T-helper 1 cell treated with Interleukin-12 subunit alpha and Interleukin-12 subunit beta and Interleukin-4 antibody, amounts not matched to agents 30 ng/mL and 1 ng/mL, for 36 hours (primary cell): ENCODE measurements around the gene PDXP. TPM values are rescaled to one million over a fixed set of nuclear protein-coding genes. Genes with fewer than 3 reads are reported as not detected.

Source experiments
- intact Hi-C: fragments of 100-400 bp; cut with micrococcal nuclease; formaldehyde crosslinking; loops from one replicate; pipeline ENCODE4 v1.15.1; 2024
- total RNA-seq: library from RNA; stranded (reverse); gene quantifications from 2 replicates; pipeline ENCODE4 v1.2.3, GENCODE V29; 2022

The PDXP gene
- total RNA-seq, 1 donor from 2014 or later: 20.6 TPM

DNA sequence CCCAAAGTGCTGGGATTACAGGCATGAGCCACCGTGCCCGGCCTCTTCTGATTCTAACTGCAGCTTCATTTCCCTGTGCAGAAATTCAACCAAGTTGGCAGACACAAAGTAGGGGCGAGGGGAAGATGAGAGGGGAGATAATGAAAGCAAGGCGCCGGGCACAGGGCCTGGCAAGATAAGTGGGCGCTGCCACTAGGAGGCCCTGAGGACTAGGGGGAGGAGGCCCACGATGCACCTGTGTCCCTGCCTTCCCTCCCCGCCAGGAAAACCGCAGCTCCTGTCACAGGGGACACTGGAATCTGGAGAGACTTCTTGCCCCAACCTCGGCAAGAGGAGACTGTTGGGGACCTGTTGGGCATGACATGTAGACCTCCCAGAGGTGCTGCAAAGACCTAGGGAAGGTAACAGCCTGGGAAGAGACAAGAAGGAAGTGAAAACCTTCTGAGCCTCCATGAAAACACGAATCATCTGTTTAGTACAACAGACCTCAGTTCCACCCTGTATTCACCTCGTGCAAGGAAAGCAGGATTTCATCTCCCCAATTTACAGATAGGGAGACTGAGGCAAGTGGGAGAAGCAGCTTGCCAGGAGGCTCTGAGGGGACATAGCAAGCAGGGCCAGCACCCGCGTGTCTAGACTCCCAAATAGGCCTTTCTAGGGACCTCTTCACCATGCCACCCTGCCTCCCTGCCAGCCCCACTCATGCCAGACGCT, 13.8 kb downstream of the PDXP start:
- intact Hi-C loops: no loop called here

DNA sequence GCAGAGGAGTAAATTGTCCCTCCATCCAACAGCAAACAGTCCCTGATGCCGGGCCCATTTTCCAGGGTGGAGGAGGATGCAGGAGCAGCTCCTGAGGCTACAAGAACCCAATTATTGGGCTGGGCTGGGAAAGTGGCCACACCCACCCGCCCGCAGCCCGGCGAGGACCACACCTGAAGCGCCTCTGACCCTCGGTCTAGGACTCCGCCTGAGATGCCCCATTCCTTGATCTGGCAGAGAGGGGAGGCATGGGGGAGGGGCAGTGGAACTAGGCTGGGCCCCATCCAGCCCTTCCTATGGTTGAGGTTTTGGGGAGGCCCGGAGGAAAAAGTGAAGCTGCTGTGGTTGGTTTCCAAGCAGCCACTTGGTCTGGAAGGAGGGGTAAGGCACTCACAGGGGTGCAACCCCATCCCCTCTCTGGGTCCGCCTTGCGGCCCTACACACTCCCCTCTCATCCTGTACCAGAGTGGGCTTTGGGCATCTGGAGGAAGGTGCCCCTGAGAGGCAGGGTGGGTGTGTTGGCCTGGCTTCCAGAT, 14.5 kb downstream of the PDXP start:
- intact Hi-C loops: no loop called here

DNA sequence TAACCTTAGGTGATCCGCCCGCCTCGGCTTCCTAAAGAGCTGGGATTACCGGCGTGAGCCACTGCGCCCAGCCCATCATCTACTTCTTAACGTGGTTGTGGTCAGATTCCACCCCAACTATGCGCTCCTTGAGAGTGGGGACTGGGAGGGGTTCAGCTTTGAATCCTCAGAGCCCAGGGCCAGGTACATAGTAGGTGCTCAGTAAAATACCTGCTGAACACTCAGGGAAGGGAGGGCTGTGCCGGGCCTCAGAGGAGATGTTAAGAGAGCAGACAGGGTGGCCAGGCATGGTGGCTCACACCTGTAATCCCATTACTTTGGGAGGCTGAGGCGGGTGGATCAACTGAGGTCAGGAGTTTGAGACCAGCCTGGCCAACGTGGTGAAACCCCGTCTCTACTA, 15.7 kb downstream of the PDXP start:
- intact Hi-C loops: no loop called here

DNA sequence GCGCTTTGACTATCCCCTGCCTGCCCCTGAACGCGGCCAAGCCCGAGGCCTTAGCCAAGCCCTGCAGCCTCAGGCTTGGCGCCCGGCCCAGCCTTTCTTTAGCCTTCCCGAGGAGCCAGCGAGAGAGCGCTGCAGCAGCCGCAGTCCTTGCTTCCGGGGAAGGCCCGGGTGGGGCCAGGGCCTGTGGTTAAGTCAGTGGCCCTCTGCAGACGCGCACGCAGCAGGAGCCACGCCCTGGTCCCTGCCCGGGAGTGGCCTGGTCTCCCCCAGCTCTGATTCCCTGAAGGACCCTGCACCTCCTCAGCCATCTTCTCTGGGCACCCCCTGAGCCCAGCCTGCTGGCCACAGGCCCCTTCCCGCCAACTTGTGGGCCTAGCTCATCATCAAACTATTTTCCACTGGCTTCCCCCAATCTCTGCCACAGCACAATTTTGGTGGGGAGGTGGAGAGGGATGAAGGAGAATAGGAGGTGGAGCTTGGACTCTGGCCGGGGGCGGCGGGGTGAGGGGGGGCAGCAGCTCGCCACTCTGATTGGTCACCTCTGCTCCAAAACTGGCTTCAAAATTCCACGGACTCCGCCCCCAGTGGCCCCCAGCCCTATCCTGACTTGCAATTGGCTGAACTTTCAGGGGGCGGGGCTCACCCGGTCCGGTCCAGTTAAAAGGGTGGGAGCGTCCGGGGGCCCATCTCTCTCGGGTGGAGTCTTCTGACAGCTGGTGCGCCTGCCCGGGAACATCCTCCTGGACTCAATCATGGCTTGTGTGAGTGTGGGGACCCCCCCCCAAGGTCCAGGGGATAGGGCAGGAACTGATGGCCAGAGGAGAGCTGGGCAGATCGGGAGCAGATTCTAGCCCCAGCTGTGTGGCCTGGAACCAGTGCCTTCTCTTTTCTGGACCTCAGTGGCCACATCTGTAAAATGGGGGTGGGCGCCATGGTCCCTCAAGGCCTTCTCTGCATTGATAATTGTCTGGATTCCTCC, 16.7 kb downstream of the PDXP start, which contains the start of gene LGALS1:
Gene LGALS1, plus strand, starts transcription at position 686 of the 979 bp plus-strand sequence. Its CDS starts 67 bp downstream, at position 753.
- intact Hi-C loops: loop anchor here (5.0 kb wide), 1 partner anchor 277 kb away; the partner anchor contains the start of genes C22orf23 and POLR2F

DNA sequence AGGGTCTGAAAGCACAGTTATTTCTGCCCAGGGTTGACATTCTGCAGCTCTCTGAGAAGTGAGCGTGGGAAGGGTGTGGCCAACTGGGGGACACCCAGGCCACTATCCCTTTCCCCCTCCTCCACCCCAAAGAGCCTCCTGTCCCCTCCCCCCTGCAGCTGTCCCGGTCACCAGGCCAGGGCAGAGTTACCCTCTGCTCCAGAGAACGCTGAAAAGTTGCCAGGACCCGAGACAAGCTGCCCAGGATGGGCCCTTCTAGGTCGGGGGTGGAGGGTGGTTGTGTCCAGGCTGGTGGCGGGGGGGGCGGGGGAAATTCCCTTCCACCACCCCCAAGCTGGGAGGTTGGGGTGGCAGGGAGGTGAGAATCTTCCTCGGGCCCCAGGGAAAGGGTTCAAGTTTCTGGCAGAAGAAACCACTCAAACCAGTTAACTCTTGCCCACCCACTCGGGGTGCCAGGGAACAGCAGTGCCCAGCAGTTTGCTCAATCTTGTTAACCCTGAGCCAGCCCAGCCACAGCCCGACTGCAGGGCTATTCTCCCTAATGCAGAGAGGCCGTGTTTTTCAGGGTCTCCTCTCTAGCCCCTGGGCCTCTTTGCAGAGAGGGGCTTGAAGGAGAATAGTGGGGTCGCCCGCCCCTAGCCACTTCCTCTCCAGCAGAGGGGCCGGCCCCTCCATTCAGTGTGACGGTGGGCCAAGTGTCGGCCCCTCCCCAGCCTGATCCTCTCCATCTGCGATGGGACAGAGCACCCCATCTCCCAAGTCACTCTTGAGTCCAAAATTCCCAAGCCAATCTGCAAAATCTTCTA, 17.6 kb downstream of the PDXP start:
- intact Hi-C loops: loop anchor here (2.0 to 5.0 kb wide), 2 partner anchors 21 to 276 kb away; partner anchors contain the start of genes C22orf23, POLR2F and TRIOBP

DNA sequence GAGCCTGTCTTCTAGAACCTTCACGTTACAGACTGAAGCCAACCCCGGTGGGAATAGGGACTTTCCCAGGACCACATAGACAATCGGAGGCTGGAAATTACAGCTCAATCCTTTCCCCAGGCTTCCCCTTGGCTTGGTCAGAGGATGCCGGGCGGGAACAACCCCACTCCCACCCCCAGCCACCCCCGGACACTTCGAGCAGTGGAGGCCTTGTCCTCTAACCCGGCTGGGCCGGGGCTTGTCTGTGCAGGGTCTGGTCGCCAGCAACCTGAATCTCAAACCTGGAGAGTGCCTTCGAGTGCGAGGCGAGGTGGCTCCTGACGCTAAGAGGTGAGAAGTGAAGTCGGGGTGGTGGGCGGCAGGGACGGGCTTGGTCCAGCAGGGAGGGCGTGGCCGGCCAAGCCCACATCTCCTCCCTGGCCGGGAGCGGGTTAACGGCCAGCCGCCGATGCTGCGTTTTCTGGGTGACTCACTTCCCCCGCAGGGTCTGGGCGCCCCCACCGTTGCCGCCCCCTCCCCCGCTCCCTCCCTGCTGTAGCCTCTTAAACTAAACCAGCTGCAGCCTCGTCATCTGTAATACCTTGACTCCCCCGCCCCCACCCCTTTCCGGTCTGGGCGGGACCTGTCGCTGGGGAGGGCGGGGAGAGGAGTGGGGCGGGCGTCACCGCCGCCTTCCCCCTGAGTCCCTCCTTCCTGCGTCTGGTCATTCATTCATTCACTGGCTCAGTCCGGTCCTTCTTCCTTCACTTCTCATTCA, 18.4 kb downstream of the PDXP start:
- intact Hi-C loops: loop anchor here (1.0 to 5.0 kb wide), 7 partner anchors 9 to 275 kb away; partner anchors contain the start of genes C22orf23, GGA1, NOL12 and PDXP

DNA sequence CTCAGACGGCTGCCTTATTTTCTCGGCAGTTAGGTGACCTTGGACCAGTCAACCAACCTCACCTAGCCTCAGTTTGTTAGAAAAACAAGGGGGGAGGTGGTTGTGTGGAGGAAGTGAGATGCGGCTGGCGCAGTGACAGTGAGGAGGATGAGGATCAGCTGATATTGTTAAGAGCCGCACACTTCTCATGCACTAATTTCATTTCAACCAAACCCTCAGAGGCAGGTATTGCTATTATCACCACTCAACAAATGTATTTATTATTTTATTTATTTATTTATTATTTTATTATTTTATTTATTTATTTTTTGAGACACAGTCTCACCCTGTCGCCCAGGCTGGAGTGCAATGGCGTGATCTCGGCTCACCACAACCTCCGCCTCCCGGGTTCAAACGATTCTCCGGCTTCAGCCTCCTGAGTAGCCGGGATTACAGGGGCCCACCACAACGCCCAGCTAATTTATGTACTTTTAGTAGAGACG, 19.0 kb downstream of the PDXP start:
- intact Hi-C loops: loop anchor here (1.0 to 5.0 kb wide), 7 partner anchors 9 to 275 kb away; partner anchors contain the start of genes C22orf23, GGA1, NOL12 and PDXP

DNA sequence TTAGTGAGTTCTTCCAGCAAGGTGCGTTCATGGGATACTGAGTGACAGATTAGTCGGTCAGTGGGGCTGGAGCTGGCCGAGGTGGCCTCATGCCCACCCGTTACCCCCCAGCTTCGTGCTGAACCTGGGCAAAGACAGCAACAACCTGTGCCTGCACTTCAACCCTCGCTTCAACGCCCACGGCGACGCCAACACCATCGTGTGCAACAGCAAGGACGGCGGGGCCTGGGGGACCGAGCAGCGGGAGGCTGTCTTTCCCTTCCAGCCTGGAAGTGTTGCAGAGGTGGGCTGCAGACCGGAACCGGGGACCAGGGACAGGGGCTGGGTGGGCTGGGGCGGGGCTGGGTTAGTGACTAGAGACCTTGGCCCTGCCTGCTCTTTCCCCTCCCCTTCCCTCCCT, 19.8 kb downstream of the PDXP start:
- intact Hi-C loops: loop anchor here (5.0 kb wide), 1 partner anchor 274 kb away; the partner anchor contains the start of genes C22orf23 and POLR2F

DNA sequence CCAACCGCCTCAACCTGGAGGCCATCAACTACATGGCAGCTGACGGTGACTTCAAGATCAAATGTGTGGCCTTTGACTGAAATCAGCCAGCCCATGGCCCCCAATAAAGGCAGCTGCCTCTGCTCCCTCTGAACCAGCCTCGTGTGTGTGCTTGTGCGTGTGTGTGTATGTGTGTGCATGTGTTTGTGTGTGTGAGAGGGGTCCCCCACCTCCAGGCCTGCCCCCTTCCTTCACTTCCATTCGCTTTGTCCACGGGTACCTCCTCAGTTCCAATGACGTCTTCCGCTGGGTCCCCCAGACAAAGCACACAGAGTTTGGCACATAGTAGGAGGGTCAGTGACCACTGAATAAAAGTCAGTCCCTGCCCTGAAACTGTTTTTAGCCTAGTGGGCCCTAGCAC, 21.1 kb downstream of the PDXP start:
- intact Hi-C loops: loop anchor here (5.0 to 10.0 kb wide), 2 partner anchors 195 to 273 kb away; partner anchors contain the start of genes C22orf23, MFNG and POLR2F

DNA sequence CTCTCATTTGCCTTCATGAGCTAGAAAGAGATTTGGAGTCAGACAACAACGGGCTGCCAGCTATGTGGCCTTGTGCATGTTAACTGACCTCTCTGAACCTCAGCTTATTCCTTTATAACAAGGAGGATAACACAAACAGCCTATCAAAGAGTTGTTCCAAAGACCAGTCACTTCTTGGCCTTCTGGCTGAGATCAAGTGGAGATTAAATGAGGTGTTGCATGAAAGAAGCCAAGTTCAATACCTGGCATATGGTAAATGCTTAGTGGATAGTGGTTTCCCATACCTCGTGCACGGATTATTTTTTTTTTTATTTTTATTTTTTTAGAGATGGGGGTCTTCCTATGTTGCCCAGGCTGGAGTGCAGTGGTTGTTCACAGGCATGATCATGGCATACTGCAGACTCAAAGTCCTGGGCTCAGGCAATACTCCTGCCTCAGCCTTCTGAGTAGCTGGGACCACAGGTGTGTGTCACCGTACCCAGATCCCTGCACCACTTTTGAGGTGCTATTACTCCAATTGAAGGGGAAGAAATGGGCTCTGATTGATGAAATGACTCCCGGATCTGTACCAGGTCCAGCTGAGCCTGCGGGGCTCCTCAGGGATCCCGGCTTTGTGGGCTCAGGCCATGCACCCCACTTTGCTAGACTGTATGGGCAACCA, 21.8 kb downstream of the PDXP start:
- intact Hi-C loops: loop anchor here (10.0 kb wide), 1 partner anchor 196 kb away; the partner anchor contains the start of gene MFNG

DNA sequence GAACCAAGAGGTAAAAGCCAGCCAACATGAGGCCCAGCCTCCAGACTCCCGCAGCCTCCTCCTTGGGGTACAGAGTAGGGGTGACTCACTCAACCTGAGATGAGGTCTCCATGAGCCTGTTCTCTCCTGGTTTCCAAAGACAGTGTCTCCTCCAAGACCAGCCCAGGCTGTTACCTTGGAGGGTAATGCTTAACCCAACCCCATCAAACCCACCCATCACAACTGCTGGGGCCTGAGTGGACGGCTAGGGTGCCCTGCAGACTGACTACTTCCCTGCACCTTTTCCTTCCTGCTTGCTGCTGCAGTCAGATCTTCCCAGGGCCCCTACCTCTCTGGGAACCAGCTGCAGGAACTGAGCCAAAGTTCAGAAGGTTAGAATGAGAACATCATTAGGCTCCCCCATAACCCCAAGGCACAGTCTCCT, 22.5 kb downstream of the PDXP start:
- intact Hi-C loops: loop anchor here (1.0 to 10.0 kb wide), 6 partner anchors 20 to 196 kb away; partner anchors contain the start of genes GGA1 and MFNG

DNA sequence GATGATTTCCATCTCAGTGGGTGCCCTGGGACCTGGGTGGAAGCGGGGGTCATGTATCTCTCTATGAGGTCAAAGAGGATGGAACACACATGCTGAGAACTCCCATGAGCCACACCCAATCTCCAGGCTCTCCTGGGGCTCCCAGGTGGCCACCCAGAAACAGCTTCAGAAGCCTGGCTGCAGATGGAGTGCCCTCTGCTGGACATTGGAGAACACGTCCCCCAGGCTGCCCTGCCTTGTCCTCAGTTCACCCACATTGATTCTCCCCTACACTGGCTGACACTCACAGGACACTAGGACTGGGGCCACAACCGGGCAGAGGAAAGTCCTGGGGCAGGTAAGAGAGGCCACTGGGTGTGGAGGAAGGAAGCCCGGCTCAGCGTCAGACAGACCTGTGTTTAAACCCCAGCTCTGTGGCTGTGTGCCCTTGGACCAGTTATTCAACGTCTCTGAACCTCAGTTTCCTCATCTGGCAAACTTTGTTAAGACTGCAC, 23.1 kb downstream of the PDXP start:
- intact Hi-C loops: loop anchor here (1.0 to 10.0 kb wide), 6 partner anchors 20 to 197 kb away; partner anchors contain the start of genes GGA1 and MFNG

DNA sequence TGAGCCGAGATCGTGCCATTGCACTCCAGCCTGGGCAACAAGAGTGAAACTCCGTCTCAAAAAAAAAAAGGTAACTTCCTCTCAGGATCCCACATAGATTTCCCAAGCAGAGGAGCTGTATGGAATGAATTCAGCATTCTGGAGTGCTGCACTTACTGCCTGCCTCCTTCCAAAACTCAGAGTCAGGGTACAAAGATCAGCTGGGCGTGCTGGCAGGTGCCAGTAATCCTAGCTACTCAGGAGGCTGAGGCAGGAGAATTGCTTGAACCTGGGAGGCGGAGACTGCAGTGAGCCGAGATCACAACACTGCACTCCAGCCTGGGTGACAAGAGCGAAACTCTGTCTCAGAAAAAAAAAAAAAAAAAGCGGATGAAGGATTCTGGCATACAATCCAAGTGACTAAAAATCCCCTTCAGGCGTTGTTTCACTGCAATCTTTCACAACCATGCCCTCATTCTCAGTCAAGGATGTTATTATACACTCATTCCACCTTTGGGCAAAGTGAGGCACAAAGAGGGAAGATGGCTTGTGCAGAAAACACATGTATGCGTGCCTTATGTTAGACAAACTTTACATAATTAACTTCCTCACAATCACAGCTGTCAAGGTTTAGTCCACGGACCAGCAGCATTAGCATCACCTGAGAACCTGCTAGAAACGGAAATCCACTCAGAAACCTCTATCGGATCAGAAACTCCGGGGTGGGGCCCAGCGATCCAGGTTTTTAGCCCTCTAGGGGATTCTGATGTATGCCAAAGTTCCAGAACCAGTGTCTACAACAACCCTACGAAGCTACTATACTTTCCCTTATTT, 26.5 kb downstream of the PDXP start:
- intact Hi-C loops: loop anchor here (5.0 to 10.0 kb wide), 4 partner anchors 62 to 587 kb away; partner anchors contain the start of genes GCAT, MFNG and TMEM184B

DNA sequence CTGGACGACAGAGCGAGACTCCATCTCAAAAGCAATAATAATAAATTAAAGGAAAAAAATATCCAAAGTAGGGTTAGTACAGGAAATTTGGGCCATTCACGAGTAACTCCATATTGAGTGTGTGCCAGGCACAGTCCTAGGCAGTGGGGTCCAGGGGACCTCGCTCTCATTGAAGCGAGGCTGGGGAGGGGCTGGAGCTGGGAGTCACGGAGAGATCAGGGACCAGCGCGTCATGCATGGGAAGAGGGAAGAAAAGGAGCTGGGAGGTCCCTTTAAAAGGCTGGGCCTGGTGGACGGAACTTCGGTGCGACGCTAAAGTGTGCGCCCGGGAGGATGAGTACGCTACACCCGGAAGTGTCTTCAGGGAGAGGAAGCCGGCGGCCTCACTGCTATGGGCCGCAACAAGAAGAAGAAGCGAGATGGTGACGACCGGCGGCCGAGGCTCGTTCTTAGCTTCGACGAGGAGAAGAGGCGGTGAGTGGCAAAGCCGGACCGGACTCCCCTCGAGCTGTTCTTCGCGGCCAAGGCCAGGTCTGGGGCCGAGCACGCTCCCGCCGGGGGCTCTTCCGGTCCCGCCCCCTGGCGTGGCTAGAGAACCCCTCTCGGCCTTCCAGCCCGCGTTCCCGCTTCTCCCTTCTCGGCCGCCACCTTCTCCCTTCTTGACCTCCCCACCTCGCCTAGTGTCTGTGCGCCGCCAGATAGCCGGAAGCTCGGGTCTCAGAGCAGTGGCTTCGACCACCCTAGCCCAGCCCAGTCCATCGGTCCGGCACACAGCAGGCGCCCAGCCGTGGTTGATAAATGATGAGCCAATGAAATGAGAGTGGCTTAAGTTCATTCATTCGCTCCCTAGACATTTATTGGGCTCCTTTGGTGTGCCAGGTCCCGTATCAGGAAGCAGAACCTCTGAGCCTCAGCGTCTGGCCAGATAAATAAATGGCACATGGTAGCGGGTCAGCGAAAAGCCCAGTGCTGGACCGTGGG, 27.8 kb downstream of the PDXP start, which contains the start of gene NOL12:
Gene NOL12, plus strand, starts transcription at position 342 of the 981 bp plus-strand sequence. Its CDS starts 50 bp downstream, at position 392.
- intact Hi-C loops: loop anchor here (1.0 to 10.0 kb wide), 9 partner anchors 9 to 586 kb away; partner anchors contain the start of genes ANKRD54, GCAT, GGA1 and MFNG

DNA sequence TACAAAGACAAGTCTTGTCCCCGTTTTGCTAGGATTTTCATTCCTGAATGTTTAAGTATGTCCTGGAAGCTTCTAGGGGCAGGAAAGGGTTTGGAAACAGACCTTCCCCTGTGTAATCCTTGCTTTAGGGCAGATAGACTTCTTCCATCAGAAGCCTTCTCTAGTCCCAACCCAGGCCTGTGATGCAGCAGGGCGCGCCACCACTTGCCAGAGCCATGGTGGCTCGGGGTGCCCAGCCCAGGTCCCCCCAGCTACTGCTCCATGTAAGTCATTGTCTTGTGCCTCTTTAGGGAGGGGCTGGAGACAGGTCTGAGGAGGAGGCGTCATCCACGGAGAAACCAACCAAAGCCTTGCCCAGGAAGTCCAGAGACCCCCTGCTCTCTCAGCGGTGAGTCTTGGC, 31.9 kb downstream of the PDXP start:
- intact Hi-C loops: no loop called here

DNA sequence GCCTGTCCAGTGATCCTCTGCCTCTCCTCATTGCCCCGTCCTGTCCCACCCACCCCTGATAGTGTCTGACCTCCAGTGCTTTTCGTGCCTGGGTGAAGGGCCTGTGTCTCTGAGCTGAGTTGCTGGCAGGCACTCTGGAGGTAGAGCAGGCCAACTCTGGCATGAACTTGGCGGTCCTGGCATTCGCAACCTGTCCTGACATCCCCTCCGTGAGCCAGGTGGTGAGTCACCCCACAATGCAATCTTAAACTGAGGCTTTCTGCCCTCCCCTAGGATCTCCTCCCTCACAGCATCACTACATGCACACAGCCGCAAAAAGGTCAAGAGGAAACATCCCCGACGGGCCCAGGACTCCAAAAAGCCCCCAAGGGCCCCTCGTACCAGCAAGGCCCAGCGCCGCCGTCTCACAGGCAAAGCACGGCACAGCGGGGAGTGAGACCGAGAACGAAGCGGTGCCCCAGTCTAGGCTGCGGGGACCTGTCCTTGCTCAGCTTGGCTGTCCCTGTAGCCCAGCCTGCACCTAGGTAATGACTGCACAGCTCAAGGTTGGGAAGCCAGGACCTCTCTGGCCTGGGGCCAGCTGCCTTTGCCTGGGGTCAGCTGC, 32.5 kb downstream of the PDXP start:
- intact Hi-C loops: no loop called here
